ENCODE results near the gene MAB21L4. TPM values are rescaled to one million over a fixed set of nuclear protein-coding genes. Genes with fewer than 3 reads are reported as not detected.

MAB21L4 gene
- total and polyA plus RNA-seq, 2 donors from 2014 or later = 6.1 to 28.5 TPM

- Histone ChIP-seq H3K27ac (ENCODE audit: low read depth in 2 of 2, low read length in 2 of 2) (no peak overlapping the region), H3K27me3 (ENCODE audit: control insufficient read depth, insufficient read depth, low read length) (no peaks in the 10 kb centered on the region), H3K4me3 (ENCODE audit: low read length in 3 of 3) (no peak overlapping the region), H3K4me1 (ENCODE audit: control insufficient read depth in 2 of 3, insufficient read depth in 2 of 3, low read depth in 1 of 3, low read length in 3 of 3) (peaks cover 0 to 19% (median 0%) of the 10 kb centered on the region in 3 donors), H3K9ac (ENCODE audit: low read length in 3 of 3) (no peak overlapping the region), H3K36me3 (ENCODE audit: control insufficient read depth in 2 of 3, insufficient read depth in 3 of 3, low read length in 3 of 3) (no peaks in the 10 kb centered on the region), H3K9me3 (ENCODE audit: control insufficient read depth in 2 of 3, insufficient read depth in 1 of 3, low read length in 3 of 3) (no peaks in the 10 kb centered on the region)
- DNase-seq (no peak), FAIRE-seq (no peak)
- TF ChIP-seq CTCF (IDR thresholded peaks at IDR 0.05; ENCODE audit: borderline replicate concordance, extremely low read depth, insufficient read depth) = no peak
- intact Hi-C loops (cut with DNase I) = no loop called here
Observed at GRCh38 chr2:240899468-240899865, 3.5 kb upstream of the MAB21L4 start.

GRCh38 chr2:240898731-240899467 is 2.9 kb upstream of the MAB21L4 start:
- H3K36me3 ChIP-seq (ENCODE audit: control insufficient read depth in 2 of 3, insufficient read depth in 3 of 3, low read length in 3 of 3) = no peaks in the 10 kb centered on the region
- intact Hi-C loops (cut with DNase I) = no loop called here
- H3K4me3 ChIP-seq (ENCODE audit: low read length in 3 of 3) = no peak overlapping the region
- H3K27ac ChIP-seq (ENCODE audit: low read depth in 2 of 2, low read length in 2 of 2) = no peak overlapping the region
- H3K4me1 ChIP-seq (ENCODE audit: control insufficient read depth in 2 of 3, insufficient read depth in 2 of 3, low read depth in 1 of 3, low read length in 3 of 3) = peaks cover 0 to 23% (median 0%) of the 10 kb centered on the region in 3 donors
- no peaks in the 10 kb centered on the region for H3K9me3 ChIP-seq (ENCODE audit: control insufficient read depth in 2 of 3, insufficient read depth in 1 of 3, low read length in 3 of 3)
- DNase-seq (no peak), FAIRE-seq (no peak)
- H3K9ac ChIP-seq (ENCODE audit: low read length in 3 of 3) = no peak overlapping the region
- no peak for TF ChIP-seq CTCF (IDR thresholded peaks at IDR 0.05; ENCODE audit: borderline replicate concordance, extremely low read depth, insufficient read depth)
- no peaks in the 10 kb centered on the region for H3K27me3 ChIP-seq (ENCODE audit: control insufficient read depth, insufficient read depth, low read length)

GRCh38 chr2:240898108-240898730 is 2.3 kb upstream of the MAB21L4 start:
- Histone ChIP-seq H3K9me3 (ENCODE audit: control insufficient read depth in 2 of 3, insufficient read depth in 1 of 3, low read length in 3 of 3) (no peaks in the 10 kb centered on the region), H3K36me3 (ENCODE audit: control insufficient read depth in 2 of 3, insufficient read depth in 3 of 3, low read length in 3 of 3) (no peaks in the 10 kb centered on the region), H3K27ac (ENCODE audit: low read depth in 2 of 2, low read length in 2 of 2) (no peak overlapping the region), H3K4me3 (ENCODE audit: low read length in 3 of 3) (no peak overlapping the region), H3K9ac (ENCODE audit: low read length in 3 of 3) (no peak overlapping the region), H3K4me1 (ENCODE audit: control insufficient read depth in 2 of 3, insufficient read depth in 2 of 3, low read depth in 1 of 3, low read length in 3 of 3) (peaks cover 0 to 28% (median 0%) of the 10 kb centered on the region in 3 donors), H3K27me3 (ENCODE audit: control insufficient read depth, insufficient read depth, low read length) (no peaks in the 10 kb centered on the region)
- FAIRE-seq = no peak
- no peak for TF ChIP-seq CTCF (IDR thresholded peaks at IDR 0.05; ENCODE audit: borderline replicate concordance, extremely low read depth, insufficient read depth)
- intact Hi-C loops (cut with DNase I) = no loop called here
- DNase-seq = no peak

Data from kidney (tissue), 14 donors.